Uterus (tissue), 4 donors: ENCODE results near the gene OR2L13. TPM values are rescaled to one million over a fixed set of nuclear protein-coding genes. Genes with fewer than 3 reads are reported as not detected.

Experiments used
- DNase-seq, 2 donors: peaks; one replicate each; pipeline ENCODE4 v3.0.0-alpha.2; 2019 to 2020
- H3K27ac ChIP-seq, 2 donors: fragments of 200-600 bp; sonication (generic); 1 replicate in 1 of 2; 2 replicates in 1 of 2; pipeline ENCODE4 v1.5.1; 2016 to 2018
- H3K27me3 ChIP-seq, 2 donors: fragments of 200-600 bp; sonication (generic); one replicate each; pipeline ENCODE4 v1.5.1; 2018 to 2019; ENCODE audit warnings: control low read depth in 1 of 2
- H3K36me3 ChIP-seq, 2 donors: fragments of 200-600 bp; sonication (generic); one replicate each; pipeline ENCODE4 v1.5.1; 2019; ENCODE audit warnings: control low read depth in 1 of 2
- H3K4me1 ChIP-seq, 2 donors: fragments of 200-600 bp; sonication (generic); one replicate each; pipeline ENCODE4 v1.5.1; 2018 to 2019; ENCODE audit warnings: control low read depth in 1 of 2
- H3K4me3 ChIP-seq, 2 donors: fragments of 200-600 bp; sonication (generic); 1 replicate in 1 of 2; 2 replicates in 1 of 2; pipeline ENCODE4 v1.5.1; 2018 to 2019; ENCODE audit warnings: mild to moderate bottlenecking in 1 of 2
- H3K9me3 ChIP-seq, 2 donors: fragments of 200-600 bp; sonication (generic); one replicate each; pipeline ENCODE4 v1.5.1; 2019; ENCODE audit warnings: control low read depth in 1 of 2
- POLR2A ChIP-seq, 2 donors: fragments of 450-650 bp; IDR thresholded peaks; one replicate each; pipeline ENCODE4 v1.6.1; 2016; ENCODE audit warnings: antibody characterized with exemption in 2 of 2, mild to moderate bottlenecking in 1 of 2, moderate library complexity in 1 of 2
- intact Hi-C: fragments of 100-400 bp; cut with DNase I; formaldehyde crosslinking; loops from one replicate; pipeline ENCODE4 v1.15.1; 2023; ENCODE audit warnings: low total_unique reads
- total RNA-seq, 4 donors: library from RNA; depleted of rRNA in 3 of 4; stranded (reverse); fragments of >200 nt in 3 of 4; gene quantifications; one replicate each; pipeline versions ENCODE4 v1.1.0 to v1.2.4, GENCODE V29; 2014 to 2023
- TF ChIP-seq, protein P1 (sequence below), 4 experiments: fragments of 200-600 bp in 2 of 4; fragments of 450-650 bp in 2 of 4; sonication (generic) in 2 of 4; IDR thresholded peaks; one replicate each; pipeline ENCODE4 v1.5.1; 2016 to 2019; ENCODE audit warnings: antibody characterized with exemption in 4 of 4, mild to moderate bottlenecking in 2 of 4, moderate library complexity in 1 of 4
- donor health status: DM: yes; HTN: yes; CAD: no.

OR2L13 gene
- total RNA-seq = under 1 TPM in 1 of 4 donors, not detected in 3; 0.21 TPM

DNA sequence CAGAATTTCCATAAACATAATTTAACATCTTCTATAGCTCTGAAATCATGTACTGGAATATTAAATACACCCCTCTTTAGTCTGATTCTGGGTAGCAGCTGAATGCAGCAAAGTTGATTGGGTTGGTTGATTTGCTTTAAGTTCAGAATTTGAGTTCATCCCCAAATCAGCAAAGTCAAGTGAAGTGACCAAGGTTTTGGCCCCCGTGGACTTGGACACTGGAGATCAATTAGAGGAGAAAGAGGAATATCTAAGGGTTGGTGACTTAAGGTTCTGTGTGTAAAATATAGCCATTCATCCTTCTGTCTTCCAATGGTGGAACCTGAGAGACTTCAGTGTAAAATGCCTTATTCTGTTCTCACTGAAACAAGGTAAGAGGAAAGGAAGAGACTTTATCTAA, at the start of gene OR2L13:
TSS of gene OR2L13 (plus strand) at position 301 of the 400 bp plus-strand sequence. CDS start 4,192 bp downstream, outside the sequence.
- no peak for DNase-seq
- Histone ChIP-seq H3K9me3 (no peaks in the 10 kb centered on the region), H3K4me1 (no peaks in the 10 kb centered on the region), H3K27me3 (no peaks in the 10 kb centered on the region), H3K36me3 (no peaks in the 10 kb centered on the region), H3K27ac (no peak within 1 kb of the TSS), H3K4me3 (no peak within 1 kb of the TSS)
- no peak for TF ChIP-seq POLR2A (IDR thresholded peaks at IDR 0.05)
- TF ChIP-seq, protein P1, sequence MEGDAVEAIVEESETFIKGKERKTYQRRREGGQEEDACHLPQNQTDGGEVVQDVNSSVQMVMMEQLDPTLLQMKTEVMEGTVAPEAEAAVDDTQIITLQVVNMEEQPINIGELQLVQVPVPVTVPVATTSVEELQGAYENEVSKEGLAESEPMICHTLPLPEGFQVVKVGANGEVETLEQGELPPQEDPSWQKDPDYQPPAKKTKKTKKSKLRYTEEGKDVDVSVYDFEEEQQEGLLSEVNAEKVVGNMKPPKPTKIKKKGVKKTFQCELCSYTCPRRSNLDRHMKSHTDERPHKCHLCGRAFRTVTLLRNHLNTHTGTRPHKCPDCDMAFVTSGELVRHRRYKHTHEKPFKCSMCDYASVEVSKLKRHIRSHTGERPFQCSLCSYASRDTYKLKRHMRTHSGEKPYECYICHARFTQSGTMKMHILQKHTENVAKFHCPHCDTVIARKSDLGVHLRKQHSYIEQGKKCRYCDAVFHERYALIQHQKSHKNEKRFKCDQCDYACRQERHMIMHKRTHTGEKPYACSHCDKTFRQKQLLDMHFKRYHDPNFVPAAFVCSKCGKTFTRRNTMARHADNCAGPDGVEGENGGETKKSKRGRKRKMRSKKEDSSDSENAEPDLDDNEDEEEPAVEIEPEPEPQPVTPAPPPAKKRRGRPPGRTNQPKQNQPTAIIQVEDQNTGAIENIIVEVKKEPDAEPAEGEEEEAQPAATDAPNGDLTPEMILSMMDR (IDR thresholded peaks at IDR 0.05) = no peak
- intact Hi-C loops = no loop called here

DNA sequence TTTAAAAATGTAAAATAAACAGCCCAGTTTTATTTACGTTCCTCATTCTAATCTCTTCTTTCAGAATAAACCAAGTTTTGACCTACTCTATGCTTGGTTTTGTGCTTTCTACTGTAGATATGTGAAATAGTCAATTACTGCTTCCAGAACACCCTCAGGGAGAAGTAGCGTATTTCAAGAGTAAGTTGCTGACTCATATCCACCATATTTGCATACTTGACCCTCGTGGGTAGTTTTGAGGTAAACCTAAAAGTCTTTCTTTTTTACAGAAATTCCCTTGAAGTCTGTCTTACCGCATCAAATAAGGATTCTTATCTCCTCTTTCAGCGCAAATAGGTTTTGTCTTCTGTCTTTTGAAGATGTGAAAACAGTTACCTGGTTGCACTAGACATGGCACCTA, 49.8 kb upstream of the OR2L13 start:
- intact Hi-C loops = no loop called here
- Histone ChIP-seq H3K4me1 (no peaks in the 10 kb centered on the region), H3K36me3 (no peaks in the 10 kb centered on the region), H3K9me3 (no peaks in the 10 kb centered on the region), H3K27me3 (no peaks in the 10 kb centered on the region), H3K27ac (no peak overlapping the region), H3K4me3 (no peak overlapping the region)
- TF ChIP-seq POLR2A (IDR thresholded peaks at IDR 0.05) = no peak
- TF ChIP-seq, protein P1 (IDR thresholded peaks at IDR 0.05) = no peak
- no peak for DNase-seq

DNA sequence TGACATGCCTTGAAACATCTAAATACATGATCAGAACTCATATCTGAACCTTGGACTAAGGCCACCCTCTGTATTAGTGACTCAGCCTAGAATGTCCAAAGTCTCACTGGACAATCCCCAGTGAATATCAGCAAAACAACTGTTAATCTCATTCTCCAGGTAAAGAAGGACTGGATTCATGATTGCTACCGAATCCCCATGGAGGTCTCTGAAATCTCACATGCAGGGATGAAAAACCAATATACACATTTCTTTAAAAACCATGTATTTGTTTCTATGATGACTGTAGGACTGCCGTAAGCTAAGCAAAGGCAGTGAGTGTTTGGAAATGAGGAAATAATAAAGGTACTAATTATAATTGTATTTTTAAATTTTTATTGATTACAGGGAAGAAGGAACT, 48.4 kb upstream of the OR2L13 start, which contains the start of gene OR2L3:
TSS of gene OR2L3 (plus strand) at position 301 of the 400 bp plus-strand sequence. CDS start 13,846 bp downstream, outside the sequence.
- Histone ChIP-seq H3K36me3 (no peaks in the 10 kb centered on the region), H3K4me3 (no peak within 1 kb of the TSS), H3K27me3 (no peaks in the 10 kb centered on the region), H3K4me1 (no peaks in the 10 kb centered on the region), H3K27ac (no peak within 1 kb of the TSS), H3K9me3 (no peaks in the 10 kb centered on the region)
- TF ChIP-seq POLR2A (IDR thresholded peaks at IDR 0.05) = no peak
- TF ChIP-seq, protein P1 (IDR thresholded peaks at IDR 0.05) = no peak
- DNase-seq = no peak
- intact Hi-C loops = no loop called here

GRCh38 chr1:248047008-248047407, 48.0 kb upstream of the OR2L13 start:
- H3K27ac ChIP-seq = no peak overlapping the region
- H3K4me1 ChIP-seq = no peaks in the 10 kb centered on the region
- no peaks in the 10 kb centered on the region for H3K27me3 ChIP-seq
- H3K9me3 ChIP-seq = no peaks in the 10 kb centered on the region
- DNase-seq = no peak
- intact Hi-C loops = no loop called here
- TF ChIP-seq, protein P1 (IDR thresholded peaks at IDR 0.05) = no peak
- TF ChIP-seq POLR2A (IDR thresholded peaks at IDR 0.05) = no peak
- H3K36me3 ChIP-seq = no peaks in the 10 kb centered on the region
- H3K4me3 ChIP-seq = no peak overlapping the region

- Histone ChIP-seq H3K4me3 (no peak overlapping the region), H3K27ac (no peak overlapping the region), H3K9me3 (no peaks in the 10 kb centered on the region), H3K36me3 (no peaks in the 10 kb centered on the region), H3K27me3 (no peaks in the 10 kb centered on the region), H3K4me1 (no peaks in the 10 kb centered on the region)
- DNase-seq = no peak
- intact Hi-C loops = no loop called here
- TF ChIP-seq, protein P1 (IDR thresholded peaks at IDR 0.05) = no peak
- TF ChIP-seq POLR2A (IDR thresholded peaks at IDR 0.05) = no peak
These were observed 40.3 kb upstream of the OR2L13 start for GRCh38 chr1:248054671-248055070.
